ENCODE results near the gene PHKB. TPM values are rescaled to one million over a fixed set of nuclear protein-coding genes. Genes with fewer than 3 reads are reported as not detected.
"Not testable (repeated sequence)": the region's sequence is repeated elsewhere in the genome, so short reads cannot be mapped to it uniquely, and the experiment has no call there.

PHKB gene
- total and polyA plus RNA-seq, 2 donors (not counting 1 experiment from before 2014, with no cell fraction given) = 79.0 to 103 TPM

GRCh38 chr16:47541135-47541534, 80.0 kb downstream of the PHKB start:
- DNase-seq (ENCODE audit: low read depth in 2 of 2); H3K27ac ChIP-seq (ENCODE audit: insufficient read depth, low read length); H3K4me2 ChIP-seq (ENCODE audit: extremely low read depth, insufficient read depth, low read length); H4K20me1 ChIP-seq (ENCODE audit: control insufficient read depth, extremely low read depth, insufficient read depth, low read length); H3K4me3 ChIP-seq (replicated peaks in 1 of 4; ENCODE audit: control extremely low read depth in 1 of 4, insufficient read depth in 1 of 4, low read depth in 3 of 4, low read length in 4 of 4); H2AFZ ChIP-seq (ENCODE audit: low read length); H3K9ac ChIP-seq (ENCODE audit: insufficient read depth, low read length); H3K36me3 ChIP-seq (ENCODE audit: control insufficient read depth, insufficient read depth, low read length); H3K9me3 ChIP-seq (ENCODE audit: control insufficient read depth, insufficient read depth, low read depth, low read length); H3K4me1 ChIP-seq (ENCODE audit: control insufficient read depth, extremely low read depth, insufficient read depth, low read length); H3K27me3 ChIP-seq (ENCODE audit: control insufficient read depth, insufficient read depth, low read length); H3K79me2 ChIP-seq (ENCODE audit: control insufficient read depth, insufficient read depth, low read length): not testable (repeated sequence)

GRCh38 chr16:47544255-47544654, 83.1 kb downstream of the PHKB start:
- not testable (repeated sequence) for H3K9me3 ChIP-seq (ENCODE audit: control insufficient read depth, insufficient read depth, low read depth, low read length); H3K4me3 ChIP-seq (replicated peaks in 1 of 4; ENCODE audit: control extremely low read depth in 1 of 4, insufficient read depth in 1 of 4, low read depth in 3 of 4, low read length in 4 of 4); H3K36me3 ChIP-seq (ENCODE audit: control insufficient read depth, insufficient read depth, low read length); H3K27ac ChIP-seq (ENCODE audit: insufficient read depth, low read length); H3K27me3 ChIP-seq (ENCODE audit: control insufficient read depth, insufficient read depth, low read length); H3K4me1 ChIP-seq (ENCODE audit: control insufficient read depth, extremely low read depth, insufficient read depth, low read length); H2AFZ ChIP-seq (ENCODE audit: low read length); H3K9ac ChIP-seq (ENCODE audit: insufficient read depth, low read length); H3K4me2 ChIP-seq (ENCODE audit: extremely low read depth, insufficient read depth, low read length); DNase-seq (ENCODE audit: low read depth in 2 of 2); H4K20me1 ChIP-seq (ENCODE audit: control insufficient read depth, extremely low read depth, insufficient read depth, low read length); H3K79me2 ChIP-seq (ENCODE audit: control insufficient read depth, insufficient read depth, low read length)

GRCh38 chr16:47551185-47551584, 90.1 kb downstream of the PHKB start:
- not testable (repeated sequence) for H3K9ac ChIP-seq (ENCODE audit: insufficient read depth, low read length); H4K20me1 ChIP-seq (ENCODE audit: control insufficient read depth, extremely low read depth, insufficient read depth, low read length); DNase-seq (ENCODE audit: low read depth in 2 of 2); H3K36me3 ChIP-seq (ENCODE audit: control insufficient read depth, insufficient read depth, low read length); H3K4me1 ChIP-seq (ENCODE audit: control insufficient read depth, extremely low read depth, insufficient read depth, low read length); H2AFZ ChIP-seq (ENCODE audit: low read length); H3K79me2 ChIP-seq (ENCODE audit: control insufficient read depth, insufficient read depth, low read length); H3K4me3 ChIP-seq (replicated peaks in 1 of 4; ENCODE audit: control extremely low read depth in 1 of 4, insufficient read depth in 1 of 4, low read depth in 3 of 4, low read length in 4 of 4); H3K4me2 ChIP-seq (ENCODE audit: extremely low read depth, insufficient read depth, low read length); H3K27ac ChIP-seq (ENCODE audit: insufficient read depth, low read length); H3K27me3 ChIP-seq (ENCODE audit: control insufficient read depth, insufficient read depth, low read length); H3K9me3 ChIP-seq (ENCODE audit: control insufficient read depth, insufficient read depth, low read depth, low read length)

GRCh38 chr16:47551767-47552166, 90.6 kb downstream of the PHKB start:
- H3K9ac ChIP-seq (ENCODE audit: insufficient read depth, low read length); DNase-seq (ENCODE audit: low read depth in 2 of 2); H2AFZ ChIP-seq (ENCODE audit: low read length); H3K4me3 ChIP-seq (replicated peaks in 1 of 4; ENCODE audit: control extremely low read depth in 1 of 4, insufficient read depth in 1 of 4, low read depth in 3 of 4, low read length in 4 of 4); H3K9me3 ChIP-seq (ENCODE audit: control insufficient read depth, insufficient read depth, low read depth, low read length); H4K20me1 ChIP-seq (ENCODE audit: control insufficient read depth, extremely low read depth, insufficient read depth, low read length); H3K4me2 ChIP-seq (ENCODE audit: extremely low read depth, insufficient read depth, low read length); H3K79me2 ChIP-seq (ENCODE audit: control insufficient read depth, insufficient read depth, low read length); H3K27ac ChIP-seq (ENCODE audit: insufficient read depth, low read length); H3K4me1 ChIP-seq (ENCODE audit: control insufficient read depth, extremely low read depth, insufficient read depth, low read length); H3K27me3 ChIP-seq (ENCODE audit: control insufficient read depth, insufficient read depth, low read length); H3K36me3 ChIP-seq (ENCODE audit: control insufficient read depth, insufficient read depth, low read length): not testable (repeated sequence)

- TF ChIP-seq CTCF (conservative IDR thresholded peaks at IDR 0.05 in 1 of 2, IDR thresholded peaks at IDR 0.05 in 1 of 2; ENCODE audit: low read depth in 1 of 2, low read length in 2 of 2) = no peak
- TF ChIP-seq EZH2 (IDR thresholded peaks at IDR 0.05; ENCODE audit: low read length, missing control alignments) = no peak
Measured at GRCh38 chr16:47553853-47554564, 92.9 kb downstream of the PHKB start.

GRCh38 chr16:47554587-47554986, 93.5 kb downstream of the PHKB start:
- H3K79me2 ChIP-seq (ENCODE audit: control insufficient read depth, insufficient read depth, low read length); H3K27ac ChIP-seq (ENCODE audit: insufficient read depth, low read length); H3K4me1 ChIP-seq (ENCODE audit: control insufficient read depth, extremely low read depth, insufficient read depth, low read length); H3K4me3 ChIP-seq (replicated peaks in 1 of 4; ENCODE audit: control extremely low read depth in 1 of 4, insufficient read depth in 1 of 4, low read depth in 3 of 4, low read length in 4 of 4); H3K27me3 ChIP-seq (ENCODE audit: control insufficient read depth, insufficient read depth, low read length); H3K4me2 ChIP-seq (ENCODE audit: extremely low read depth, insufficient read depth, low read length); H3K9me3 ChIP-seq (ENCODE audit: control insufficient read depth, insufficient read depth, low read depth, low read length); H2AFZ ChIP-seq (ENCODE audit: low read length); H4K20me1 ChIP-seq (ENCODE audit: control insufficient read depth, extremely low read depth, insufficient read depth, low read length); H3K9ac ChIP-seq (ENCODE audit: insufficient read depth, low read length); H3K36me3 ChIP-seq (ENCODE audit: control insufficient read depth, insufficient read depth, low read length); DNase-seq (ENCODE audit: low read depth in 2 of 2): not testable (repeated sequence)

More at GRCh38 chr16:47553853-47554564, 92.9 kb downstream of the PHKB start:
- Histone ChIP-seq H3K4me3 (replicated peaks in 1 of 4; ENCODE audit: control extremely low read depth in 1 of 4, insufficient read depth in 1 of 4, low read depth in 3 of 4, low read length in 4 of 4) (no peak overlapping the region), H4K20me1 (ENCODE audit: control insufficient read depth, extremely low read depth, insufficient read depth, low read length) (no peaks in the 10 kb centered on the region), H3K4me1 (ENCODE audit: control insufficient read depth, extremely low read depth, insufficient read depth, low read length) (no peaks in the 10 kb centered on the region), H2AFZ (ENCODE audit: low read length) (no peak overlapping the region), H3K27me3 (ENCODE audit: control insufficient read depth, insufficient read depth, low read length) (no peaks in the 10 kb centered on the region), H3K79me2 (ENCODE audit: control insufficient read depth, insufficient read depth, low read length) (no peaks in the 10 kb centered on the region), H3K9me3 (ENCODE audit: control insufficient read depth, insufficient read depth, low read depth, low read length) (no peaks in the 10 kb centered on the region), H3K36me3 (ENCODE audit: control insufficient read depth, insufficient read depth, low read length) (no peaks in the 10 kb centered on the region), H3K9ac (ENCODE audit: insufficient read depth, low read length) (no peak overlapping the region), H3K27ac (ENCODE audit: insufficient read depth, low read length) (no peak overlapping the region), H3K4me2 (ENCODE audit: extremely low read depth, insufficient read depth, low read length) (no peak overlapping the region)
- no peak for DNase-seq (ENCODE audit: low read depth in 2 of 2)
